H1 (cell line): Measurements from ENCODE around the gene NELL2. TPM values are rescaled to one million over a fixed set of nuclear protein-coding genes. Genes with fewer than 3 reads are reported as not detected.

Experiments used
- CTCF ChIA-PET: fragments of 300-600 bp; sonication (Branson Sonifier 250); formaldehyde crosslinking; loops from one replicate; lab custom pipeline; 2021; ENCODE audit not compliant: partially characterized antibody; lab: Charles Lee
- POLR2A ChIA-PET: fragments of 300-600 bp; sonication (Branson Sonifier 250); formaldehyde crosslinking; loops from one replicate; lab custom pipeline; 2021; ENCODE audit warnings: inconsistent platforms; ENCODE audit not compliant: partially characterized antibody; lab: Charles Lee
- DNase-seq, 2 experiments: peaks; one replicate each; pipeline versions ENCODE4 v3.0.0 to v3.0.0-alpha.2; 2010 to 2022; ENCODE audit warnings: low spot score in 2 of 2, low read depth in 1 of 2, mixed read lengths in 1 of 2
- FAIRE-seq: peaks from 2 replicates; lab custom pipeline; 2011; peaks lifted over from hg19 to GRCh38; lab: Jason Lieb, UNC
- H2AFZ ChIP-seq: 2 replicates; pipeline ENCODE4 v1.8.1; 2012; ENCODE audit warnings: low read length, inconsistent platforms
- H2AK5ac ChIP-seq: 2 replicates; pipeline ENCODE4 v1.6.1; 2013; ENCODE audit warnings: low read depth, low read length
- H2BK120ac ChIP-seq: replicated peaks from 2 replicates; pipeline ENCODE3; 2013; ENCODE audit warnings: low read depth, low read length, inconsistent platforms
- H2BK12ac ChIP-seq: 2 replicates; pipeline ENCODE4 v1.6.1; 2013; ENCODE audit warnings: low read depth, low read length
- H2BK15ac ChIP-seq: 2 replicates; pipeline ENCODE4 v1.6.1; 2013; ENCODE audit warnings: low read length
- H2BK20ac ChIP-seq: 2 replicates; pipeline ENCODE4 v1.6.1; 2013; ENCODE audit warnings: low read length
- H2BK5ac ChIP-seq: 2 replicates; pipeline ENCODE4 v1.6.1; 2013; ENCODE audit warnings: low read depth, low read length
- H3K14ac ChIP-seq: 2 replicates; pipeline ENCODE4 v1.6.1; 2013; ENCODE audit warnings: inconsistent platforms; ENCODE audit not compliant: insufficient read length
- H3K18ac ChIP-seq: 2 replicates; pipeline ENCODE4 v1.6.1; 2013; ENCODE audit warnings: low read length; ENCODE audit errors: extremely low read depth
- H3K23ac ChIP-seq: 2 replicates; pipeline ENCODE4 v1.6.1; 2013; ENCODE audit warnings: inconsistent platforms; ENCODE audit not compliant: insufficient read length
- H3K23me2 ChIP-seq: 2 replicates; pipeline ENCODE4 v1.6.1; 2013; ENCODE audit warnings: low read depth, low read length
- H3K27ac ChIP-seq: 2 replicates; pipeline ENCODE4 v1.6.1; 2011; ENCODE audit warnings: low read depth, low read length, inconsistent platforms
- H3K27me3 ChIP-seq, 4 experiments: replicated peaks in 1 of 4; 1 replicate in 1 of 4; 2 replicates in 3 of 4; pipeline versions ENCODE4 v1.6.1 to v1.8.1; 2011 to 2013; ENCODE audit warnings: low read length in 3 of 4, mild to moderate bottlenecking in 3 of 4, inconsistent platforms in 2 of 4, mixed read lengths in 2 of 4, moderate library complexity in 1 of 4; ENCODE audit not compliant: control insufficient read depth in 3 of 4, insufficient read depth in 3 of 4; ENCODE audit errors: extremely low read depth in 1 of 4
- H3K36me3 ChIP-seq, 4 experiments: 2 replicates each; pipeline versions ENCODE4 v1.6.1 to v1.8.1; 2011 to 2013; ENCODE audit warnings: mild to moderate bottlenecking in 4 of 4, low read length in 3 of 4, moderate library complexity in 2 of 4, control low read depth in 1 of 4, inconsistent platforms in 1 of 4; ENCODE audit not compliant: insufficient read depth in 4 of 4, control insufficient read depth in 2 of 4
- H3K4ac ChIP-seq: replicated peaks from 2 replicates; pipeline ENCODE3; 2013; ENCODE audit warnings: low read length, low read depth, mixed read lengths, inconsistent platforms; ENCODE audit not compliant: insufficient read length
- H3K4me1 ChIP-seq, 4 experiments: replicated peaks in 1 of 4; 1 replicate in 1 of 4; 2 replicates in 3 of 4; pipeline versions ENCODE4 v1.6.1 to v1.8.1; 2011 to 2013; ENCODE audit warnings: low read length in 3 of 4, inconsistent platforms in 2 of 4, mixed read lengths in 1 of 4; ENCODE audit not compliant: insufficient read depth in 4 of 4, control insufficient read depth in 3 of 4
- H3K4me2 ChIP-seq, 2 experiments: 2 replicates each; pipeline versions ENCODE4 v1.6.1 to v1.8.1; 2011 to 2013; ENCODE audit warnings: low read depth in 2 of 2, low read length in 2 of 2, control low read depth in 1 of 2, inconsistent platforms in 1 of 2, mild to moderate bottlenecking in 1 of 2; ENCODE audit not compliant: insufficient read depth in 1 of 2
- H3K4me3 ChIP-seq, 4 experiments: fragments of 200-600, 300-600 bp in 1 of 4; sonication (generic), shearing (Covaris generic), sonication (Bioruptor Twin) in 1 of 4; 2 replicates each; pipeline versions ENCODE4 v1.5.1 to v1.8.1; 2011 to 2016; ENCODE audit warnings: low read length in 4 of 4, low read depth in 3 of 4, control low read depth in 2 of 4, inconsistent platforms in 2 of 4, mild to moderate bottlenecking in 2 of 4, mixed read lengths in 1 of 4, moderate library complexity in 1 of 4; ENCODE audit not compliant: insufficient read depth in 2 of 4; ENCODE audit errors: extremely low read depth in 1 of 4
- H3K56ac ChIP-seq: replicated peaks from 2 replicates; pipeline ENCODE3; 2013; ENCODE audit warnings: low read depth, mild to moderate bottlenecking, mixed read lengths, low read length, inconsistent platforms; ENCODE audit not compliant: insufficient read length
- H3K79me1 ChIP-seq: 2 replicates; pipeline ENCODE4 v1.6.1; 2013; ENCODE audit warnings: low read depth, low read length, control low read depth
- H3K79me2 ChIP-seq, 2 experiments: 2 replicates each; pipeline versions ENCODE4 v1.6.1 to v1.8.1; 2012 to 2013; ENCODE audit warnings: low read length in 2 of 2, mild to moderate bottlenecking in 2 of 2, inconsistent platforms in 1 of 2; ENCODE audit not compliant: insufficient read depth in 2 of 2, control insufficient read depth in 1 of 2
- H3K9ac ChIP-seq, 4 experiments: replicated peaks in 1 of 4; 1 replicate in 1 of 4; 2 replicates in 3 of 4; pipeline versions ENCODE4 v1.6.1 to v1.8.1; 2011 to 2013; ENCODE audit warnings: low read depth in 3 of 4, low read length in 3 of 4, control low read depth in 2 of 4, mild to moderate bottlenecking in 2 of 4, moderate library complexity in 2 of 4, inconsistent platforms in 1 of 4; ENCODE audit errors: extremely low read depth in 1 of 4
- H3K9me3 ChIP-seq, 2 experiments: 2 replicates each; pipeline versions ENCODE4 v1.6.1 to v1.8.1; 2012 to 2013; ENCODE audit warnings: mild to moderate bottlenecking in 2 of 2, moderate library complexity in 2 of 2, control low read depth in 1 of 2, inconsistent platforms in 1 of 2, low read depth in 1 of 2, low read length in 1 of 2, mixed read lengths in 1 of 2; ENCODE audit not compliant: insufficient read depth in 2 of 2
- H4K20me1 ChIP-seq, 2 experiments: replicated peaks in 1 of 2; 2 replicates each; pipeline versions ENCODE3 to v1.8.1; 2011 to 2013; ENCODE audit warnings: inconsistent platforms in 2 of 2, low read length in 2 of 2, mild to moderate bottlenecking in 1 of 2; ENCODE audit not compliant: insufficient read depth in 2 of 2, control insufficient read depth in 1 of 2
- H4K5ac ChIP-seq: 2 replicates; pipeline ENCODE4 v1.6.1; 2013; ENCODE audit warnings: low read length, low read depth, mixed read lengths, inconsistent platforms; ENCODE audit not compliant: insufficient read length
- H4K8ac ChIP-seq: 2 replicates; pipeline ENCODE4 v1.8.0; 2013; ENCODE audit warnings: mild to moderate bottlenecking, moderate library complexity, low read length, inconsistent platforms; ENCODE audit not compliant: insufficient read depth; ENCODE audit errors: extremely low read depth
- H4K91ac ChIP-seq: replicated peaks from 2 replicates; pipeline ENCODE3; 2013; ENCODE audit warnings: low read length, mixed read lengths, inconsistent platforms; ENCODE audit not compliant: insufficient read length
- BACH1 ChIP-seq: IDR thresholded peaks from 2 replicates; pipeline ENCODE4 v1.6.1; 2012; ENCODE audit warnings: low read length, improper control_type of control experiment
- EZH2 ChIP-seq: fragments of 200-600 bp; sonication (generic); IDR thresholded peaks from 2 replicates; pipeline ENCODE4 v1.7.1; 2012; ENCODE audit warnings: low read depth, mild to moderate bottlenecking, moderate library complexity, low read length, inconsistent platforms; ENCODE audit not compliant: severe bottlenecking
- JUND ChIP-seq: IDR thresholded peaks from 2 replicates; pipeline ENCODE4 v1.6.1; 2011; ENCODE audit warnings: mild to moderate bottlenecking, improper control_type of control experiment, low read length
- NANOG ChIP-seq: IDR thresholded peaks from 2 replicates; pipeline ENCODE4 v1.6.1; 2011; ENCODE audit warnings: low read length, low read depth, mild to moderate bottlenecking, inconsistent platforms; ENCODE audit not compliant: insufficient read depth, poor library complexity, severe bottlenecking
- WGBS, 2 experiments: shearing (Covaris generic) in 1 of 2; methylation state at CpG; one replicate each; pipeline versions ENCODE4 v1.1.6 to v1.1.7; 2013 to 2015; ENCODE audit warnings: low lambda C conversion rate in 2 of 2, mixed read lengths in 2 of 2, inconsistent platforms in 1 of 2, low coverage in 1 of 2, missing lambda C conversion rate in 1 of 2; ENCODE audit not compliant: insufficient replicate concordance in 2 of 2, insufficient coverage in 1 of 2, insufficient read length in 1 of 2; ENCODE audit errors: extremely low coverage in 1 of 2, missing lambda C conversion rate in 1 of 2; 5-methylcytosine and 5-hydroxymethylcytosine counted together
- polyA plus RNA-seq, 7 experiments: library from polyadenylated mRNA; depleted of rRNA in 3 of 7; stranded (reverse) in 5 of 7; unstranded in 2 of 7; fragments of >200 nt in 5 of 7; fragments of 200-250 nt in 2 of 7; gene quantifications; 1 replicate in 5 of 7; 2 replicates in 1 of 7; 4 replicates in 1 of 7; pipeline versions ENCODE4 v1.2.1 to v1.2.3, GENCODE V29; 2011 to 2013; ENCODE audit warnings: missing spikeins in 2 of 7, mixed read lengths in 2 of 7
- total RNA-seq: library from RNA; stranded (reverse); fragmentation: NEBNext Ultra II Directional; extraction: Animal tissue kit (Norgen Biotek cat#: 25700); gene quantifications from 2 replicates; pipeline ENCODE4 v1.2.1, GENCODE V29; 2021

NELL2 gene
- total and polyA plus RNA-seq, 2 of the 8 experiments (the other 6 are each of a cell fraction or from before 2014, with no cell fraction given): 54.2 to 56.8 TPM

DNA sequence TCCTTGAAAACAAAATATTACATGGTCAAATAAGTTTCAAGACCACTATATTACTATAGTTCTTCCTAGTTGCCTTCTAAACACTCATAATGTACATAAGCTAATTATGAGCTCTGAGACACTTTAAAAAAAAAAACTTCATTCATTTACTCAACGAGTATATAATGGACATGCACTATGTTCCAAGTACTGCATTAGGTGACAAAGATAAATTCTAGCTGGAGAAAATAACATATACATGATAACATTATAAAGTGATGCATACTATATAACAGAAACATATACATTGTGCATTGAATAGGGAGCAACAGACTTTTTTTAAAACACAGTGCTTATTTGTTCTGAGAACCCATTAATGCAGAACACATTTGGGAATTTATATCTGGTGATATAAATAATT, 202.3 kb downstream of the NELL2 start:
- no peak for FAIRE-seq
- Histone ChIP-seq H3K4me3 (no peak overlapping the region), H2BK5ac (no peak overlapping the region), H3K4me1 (no peaks in the 10 kb centered on the region; a peak in 1 of 7 replicates), H3K23me2 (no peaks in the 10 kb centered on the region), H4K91ac (no peak overlapping the region), H2BK15ac (no peak overlapping the region), H2BK20ac (no peak overlapping the region), H3K4me2 (no peak overlapping the region), H3K79me1 (no peaks in the 10 kb centered on the region), H2AK5ac (no peak overlapping the region), H2AFZ (no peak overlapping the region), H2BK120ac (no peak overlapping the region), H3K4ac (no peak overlapping the region), H3K56ac (no peak overlapping the region), H4K8ac (no peak overlapping the region), H3K36me3 (no peaks in the 10 kb centered on the region), H3K9me3 (peaks cover 0 to under 1% of the 10 kb centered on the region in 2 experiments; a peak in 2 of 4 replicates), H3K18ac (no peak overlapping the region), H3K14ac (no peak overlapping the region), H3K27ac (no peak overlapping the region), H3K23ac (no peak overlapping the region), H3K9ac (no peak overlapping the region), H4K20me1 (peaks cover 0 to 1% of the 10 kb centered on the region in 2 experiments), H3K79me2 (no peaks in the 10 kb centered on the region), H3K27me3 (no peaks in the 10 kb centered on the region), H2BK12ac (no peak overlapping the region), H4K5ac (no peak overlapping the region)
- no peak for DNase-seq
- WGBS, 2 experiments: 90% methylated on average over 1 of the region's 1 CpG; no CpG with 5 or more reads in 1 of the 2 experiments
- TF ChIP-seq NANOG (no peak), JUND (no peak), EZH2 (no peak), BACH1 (no peak)
- CTCF ChIA-PET: interaction anchor here (0.6 kb wide), 1 partner anchor 209 kb away, joined by 3 read pairs; no protein-coding TSS in a partner anchor
- POLR2A ChIA-PET: no interaction called here
